ENCODE measurements around the gene HSP90AA1. TPM values are rescaled to one million over a fixed set of nuclear protein-coding genes. Genes with fewer than 3 reads are reported as not detected.

The HSP90AA1 gene
- total RNA-seq, 4 donors from 2014 or later: 224 to 950 (median 420) TPM

- H3K4me3 ChIP-seq: no peak overlapping the region
- no peak for DNase-seq
- WGBS, 2 donors: 36 to 53% methylated on average over 5 of the region's 5 CpGs
- intact Hi-C loops (cut with DNase I): no loop called here
- H3K27me3 ChIP-seq: no peaks in the 10 kb centered on the region
- H3K36me3 ChIP-seq: no peaks in the 10 kb centered on the region
- H3K27ac ChIP-seq: no peak overlapping the region
- no peaks in the 10 kb centered on the region for H3K9me3 ChIP-seq
- TF ChIP-seq CTCF (IDR thresholded peaks at IDR 0.05): no peak
- TF ChIP-seq POLR2A (IDR thresholded peaks at IDR 0.05): no peak
- peaks cover 0 to 17% (median 6%) of the 10 kb centered on the region in 3 donors for H3K4me1 ChIP-seq
Observed at GRCh38 chr14:102125546-102125945, 38.7 kb upstream of the HSP90AA1 start.

- Histone ChIP-seq H3K27me3 (no peaks in the 10 kb centered on the region), H3K9me3 (no peaks in the 10 kb centered on the region), H3K27ac (no peak overlapping the region), H3K4me1 (peaks cover 0 to 17% (median 6%) of the 10 kb centered on the region in 3 donors), H3K4me3 (no peak overlapping the region), H3K36me3 (no peaks in the 10 kb centered on the region)
- intact Hi-C loops (cut with DNase I): no loop called here
- DNase-seq: no peak
- TF ChIP-seq CTCF (IDR thresholded peaks at IDR 0.05): no peak
- TF ChIP-seq POLR2A (IDR thresholded peaks at IDR 0.05): no peak
Observed at GRCh38 chr14:102124419-102124818, 37.6 kb upstream of the HSP90AA1 start.

- Histone ChIP-seq H3K4me1 (peaks cover 0 to 17% (median 6%) of the 10 kb centered on the region in 3 donors), H3K9me3 (no peaks in the 10 kb centered on the region), H3K4me3 (no peak overlapping the region), H3K36me3 (peaks cover 0 to 8% (median 0%) of the 10 kb centered on the region in 3 donors), H3K27me3 (no peaks in the 10 kb centered on the region), H3K27ac (no peak overlapping the region)
- intact Hi-C loops (cut with DNase I): no loop called here
- no peak for TF ChIP-seq POLR2A (IDR thresholded peaks at IDR 0.05)
- 76 to 87% methylated on average over 1 of the region's 1 CpG for WGBS, 2 donors
- DNase-seq: no peak
Observed at GRCh38 chr14:102121567-102121966, 34.7 kb upstream of the HSP90AA1 start.

- Histone ChIP-seq H3K4me3 (no peak overlapping the region), H3K27me3 (no peaks in the 10 kb centered on the region), H3K9me3 (no peaks in the 10 kb centered on the region), H3K36me3 (peaks cover 0 to 8% (median 0%) of the 10 kb centered on the region in 3 donors), H3K4me1 (peaks cover 0 to 10% (median under 1%) of the 10 kb centered on the region in 3 donors), H3K27ac (no peak overlapping the region)
- TF ChIP-seq POLR2A (IDR thresholded peaks at IDR 0.05) (no peak), CTCF (IDR thresholded peaks at IDR 0.05) (no peak)
- intact Hi-C loops (cut with DNase I): no loop called here
- no peak for DNase-seq
- WGBS, 2 donors: 60 to 90% methylated on average over 1 of the region's 1 CpG
Observed at GRCh38 chr14:102120888-102121287, 34.0 kb upstream of the HSP90AA1 start.

GRCh38 chr14:102117852-102118251 lies 31.0 kb upstream of the HSP90AA1 start:
- Histone ChIP-seq H3K27ac (no peak overlapping the region), H3K27me3 (no peaks in the 10 kb centered on the region), H3K4me1 (no peaks in the 10 kb centered on the region), H3K36me3 (peaks cover 0 to 8% (median 0%) of the 10 kb centered on the region in 3 donors), H3K4me3 (no peak overlapping the region), H3K9me3 (no peaks in the 10 kb centered on the region)
- intact Hi-C loops (cut with DNase I): no loop called here
- TF ChIP-seq POLR2A (IDR thresholded peaks at IDR 0.05) (no peak), CTCF (IDR thresholded peaks at IDR 0.05) (no peak)
- WGBS, 2 donors: 100% methylated on average over 1 to 3 of the region's 3 CpGs
- DNase-seq: no peak

Measured in esophagus squamous epithelium (tissue), 5 donors.